Hypothalamus (tissue), 51 donors: Measurements from ENCODE around the gene PLA2G4A.

ENCODE experiments used
- DNase-seq, 51 donors: peaks; one replicate each; lab custom pipeline; 2025; lab: John Stamatoyannopoulos, UW

PLA2G4A gene

GRCh38 chr1:186967656-186968394 lies 139.1 kb downstream of the PLA2G4A start:
- no peak for DNase-seq

- DNase-seq, result no peak
Observed at GRCh38 chr1:186974774-186975181, 146.0 kb downstream of the PLA2G4A start.

GRCh38 chr1:186975220-186975619 lies 146.5 kb downstream of the PLA2G4A start:
- no peak for DNase-seq

- no peak for DNase-seq
Observed at GRCh38 chr1:186976700-186977099, 148.0 kb downstream of the PLA2G4A start.

- DNase-seq, result no peak
Observed at GRCh38 chr1:186977266-186977957, 148.7 kb downstream of the PLA2G4A start.

GRCh38 chr1:186978596-186979556 lies 150.1 kb downstream of the PLA2G4A start:
- no peak for DNase-seq

- no peak for DNase-seq
Observed at GRCh38 chr1:186980400-186980799, 151.7 kb downstream of the PLA2G4A start.

GRCh38 chr1:186982116-186982515 lies 153.4 kb downstream of the PLA2G4A start:
- DNase-seq, result no peak

GRCh38 chr1:186983327-186983726 lies 154.6 kb downstream of the PLA2G4A start:
- DNase-seq, result no peak

GRCh38 chr1:186984959-186985358 lies 156.2 kb downstream of the PLA2G4A start:
- DNase-seq, result no peak

GRCh38 chr1:186985889-186986491 lies 157.2 kb downstream of the PLA2G4A start:
- DNase-seq, result peak in 4 of 51 donors; percentile 0 to 64 (median 16)

- DNase-seq, result no peak
Observed at GRCh38 chr1:186987065-186987464, 158.3 kb downstream of the PLA2G4A start.

- no peak for DNase-seq
Observed at GRCh38 chr1:186987769-186988168, 159.0 kb downstream of the PLA2G4A start.

- DNase-seq, result no peak
Observed at GRCh38 chr1:186993996-186994395, 165.2 kb downstream of the PLA2G4A start.

GRCh38 chr1:186994897-186995296 lies 166.1 kb downstream of the PLA2G4A start:
- no peak for DNase-seq

GRCh38 chr1:186996816-186997215 lies 168.1 kb downstream of the PLA2G4A start:
- no peak for DNase-seq

GRCh38 chr1:186997877-186998276 lies 169.1 kb downstream of the PLA2G4A start:
- DNase-seq, result no peak

- DNase-seq, result no peak
Observed at GRCh38 chr1:186999506-186999905, 170.8 kb downstream of the PLA2G4A start.

- peak in 1 of 51 donors; percentile 28 for DNase-seq
Observed at GRCh38 chr1:187001198-187001889, 172.6 kb downstream of the PLA2G4A start.

GRCh38 chr1:187003353-187003752 lies 174.6 kb downstream of the PLA2G4A start:
- DNase-seq, result no peak
